DND-41 (cell line): ENCODE results near the gene SNAPC2.
"Not testable (repeated sequence)": the region's sequence is repeated elsewhere in the genome, so short reads cannot be mapped to it uniquely, and the experiment has no call there.

Experiments
- ATAC-seq: fragments of 200-7000 bp; cut with Tn5 transposase; 3 replicates; pipeline ENCODE4 v1.9.1; 2021; ENCODE audit warnings: low read depth; ENCODE audit not compliant: insufficient read depth
- DNase-seq: peaks from one replicate; pipeline ENCODE4 v3.0.0-alpha.2; 2020
- H2AFZ ChIP-seq: 2 replicates; pipeline ENCODE4 v1.6.0; 2012; ENCODE audit warnings: low read depth, low read length
- H3K27ac ChIP-seq: 2 replicates; pipeline ENCODE4 v1.5.1; 2012; ENCODE audit warnings: low read length, inconsistent platforms
- H3K27me3 ChIP-seq: fragments of 200-600 bp; sonication (generic); 2 replicates; pipeline ENCODE4 v1.6.0; 2012; ENCODE audit warnings: low read length, mild to moderate bottlenecking, inconsistent platforms; ENCODE audit not compliant: insufficient read depth, poor library complexity
- H3K36me3 ChIP-seq: 2 replicates; pipeline ENCODE4 v1.5.1; 2012; ENCODE audit warnings: low read length, inconsistent platforms; ENCODE audit not compliant: insufficient read depth
- H3K4me1 ChIP-seq: 2 replicates; pipeline ENCODE4 v1.5.1; 2012; ENCODE audit warnings: mild to moderate bottlenecking, low read length; ENCODE audit not compliant: insufficient read depth
- H3K4me2 ChIP-seq: 2 replicates; pipeline ENCODE4 v1.6.0; 2012; ENCODE audit warnings: mild to moderate bottlenecking, moderate library complexity, low read length, inconsistent platforms; ENCODE audit not compliant: insufficient read depth
- H3K4me3 ChIP-seq, 2 experiments: fragments of 200-600 bp in 1 of 2; shearing (Covaris generic) in 1 of 2; 2 replicates each; pipeline ENCODE4 v1.5.1; 2012 to 2016; ENCODE audit warnings: inconsistent platforms in 2 of 2, low read length in 2 of 2, mild to moderate bottlenecking in 2 of 2, low read depth in 1 of 2, moderate library complexity in 1 of 2
- H3K79me2 ChIP-seq: 2 replicates; pipeline ENCODE4 v1.6.0; 2012; ENCODE audit warnings: low read length, inconsistent platforms; ENCODE audit not compliant: insufficient read depth
- H3K9ac ChIP-seq: 2 replicates; pipeline ENCODE4 v1.6.0; 2012; ENCODE audit warnings: low read depth, mild to moderate bottlenecking, inconsistent platforms, low read length, moderate library complexity
- H3K9me3 ChIP-seq: 2 replicates; pipeline ENCODE4 v1.5.1; 2012; ENCODE audit warnings: low read length, moderate library complexity, mild to moderate bottlenecking, inconsistent platforms; ENCODE audit not compliant: insufficient read depth, severe bottlenecking
- H4K20me1 ChIP-seq: 2 replicates; pipeline ENCODE4 v1.6.0; 2012; ENCODE audit warnings: low read length; ENCODE audit not compliant: insufficient read depth
- CTCF ChIP-seq: IDR thresholded peaks from 2 replicates; pipeline ENCODE4 v1.5.1; 2012; ENCODE audit warnings: borderline replicate concordance, low read length, moderate library complexity, mild to moderate bottlenecking; ENCODE audit not compliant: poor library complexity, severe bottlenecking; ENCODE audit errors: extremely low read depth
- EZH2 ChIP-seq: IDR thresholded peaks from 3 replicates; pipeline ENCODE4 v1.6.1; 2012; ENCODE audit warnings: borderline replicate concordance, low read depth, mild to moderate bottlenecking, moderate library complexity, low read length, inconsistent platforms; ENCODE audit not compliant: severe bottlenecking

SNAPC2 gene

GRCh38 chr19:7916955-7917266 lies 3.2 kb upstream of the SNAPC2 start:
- TF ChIP-seq EZH2: no peak
- no peak for TF ChIP-seq CTCF
- no peak overlapping the region for H3K9ac ChIP-seq
- no peak for DNase-seq

GRCh38 chr19:7917267-7918061 lies 2.7 kb upstream of the SNAPC2 start:
- no peak for DNase-seq
- Histone ChIP-seq H2AFZ (no peak overlapping the region), H3K27me3 (peaks cover 12% of the 10 kb centered on the region), H3K9ac (no peak overlapping the region), H4K20me1 (peaks cover 26% of the 10 kb centered on the region), H3K4me3 (no peak overlapping the region), H3K4me2 (no peak overlapping the region), H3K36me3 (peaks cover 19% of the 10 kb centered on the region), H3K9me3 (no peaks in the 10 kb centered on the region), H3K4me1 (peaks cover 33% of the 10 kb centered on the region), H3K27ac (no peak overlapping the region), H3K79me2 (no peaks in the 10 kb centered on the region)
- ATAC-seq: no peak
- TF ChIP-seq EZH2 (no peak), CTCF (peak; percentile 19)

More at GRCh38 chr19:7916955-7917266, 3.2 kb upstream of the SNAPC2 start:
- Histone ChIP-seq H3K79me2 (no peaks in the 10 kb centered on the region), H2AFZ (no peak overlapping the region), H4K20me1 (peaks cover 28% of the 10 kb centered on the region), H3K4me2 (no peak overlapping the region), H3K4me1 (peaks cover 28% of the 10 kb centered on the region), H3K27me3 (peaks cover 12% of the 10 kb centered on the region), H3K27ac (no peak overlapping the region), H3K9me3 (no peaks in the 10 kb centered on the region), H3K4me3 (no peak overlapping the region), H3K36me3 (peaks cover 17% of the 10 kb centered on the region)
- no peak for ATAC-seq

DNA sequence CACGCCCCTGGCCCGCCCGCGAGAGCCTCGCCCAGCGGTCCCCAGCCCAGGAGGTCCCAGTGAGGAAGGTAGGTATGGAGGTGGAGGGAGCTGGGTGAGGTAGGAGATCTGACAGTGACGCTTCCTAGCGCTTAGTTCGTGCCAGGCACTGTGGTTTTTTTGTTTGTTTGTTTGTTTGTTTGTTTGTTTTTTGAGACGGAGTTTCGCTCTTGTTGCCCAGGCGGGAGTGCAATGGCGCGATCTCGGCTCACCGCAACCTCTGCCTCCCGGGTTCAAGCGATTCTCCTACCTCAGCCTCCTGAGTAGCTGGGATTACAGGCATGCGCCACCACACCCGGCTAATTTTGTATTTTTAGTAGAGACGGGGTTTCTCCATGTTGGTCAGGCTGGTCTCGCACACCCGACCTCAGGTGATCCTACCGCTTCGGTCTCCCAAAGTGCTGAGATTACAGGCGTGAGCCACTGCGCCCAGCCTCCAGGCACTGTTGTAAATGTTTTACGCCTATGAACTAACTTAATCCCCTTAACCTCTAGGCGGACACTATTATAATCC lies 2.0 kb upstream of the SNAPC2 start:
- H2AFZ ChIP-seq, H3K4me3 ChIP-seq, H3K27ac ChIP-seq, ATAC-seq, DNase-seq, H3K4me2 ChIP-seq, H3K9ac ChIP-seq, H3K9me3 ChIP-seq, H3K79me2 ChIP-seq: not testable (repeated sequence)
- Histone ChIP-seq H4K20me1 (peaks cover 26% of the 10 kb centered on the region), H3K36me3 (peaks cover 19% of the 10 kb centered on the region), H3K4me1 (peaks cover 34% of the 10 kb centered on the region), H3K27me3 (peaks cover 12% of the 10 kb centered on the region)

GRCh38 chr19:7918615-7919421 lies 1.3 kb upstream of the SNAPC2 start:
- no peak for TF ChIP-seq EZH2
- no peak for TF ChIP-seq CTCF
- no peak overlapping the region for H2AFZ ChIP-seq
- DNase-seq (no peak), ATAC-seq (no peak)
- no peaks in the 10 kb centered on the region for H3K9me3 ChIP-seq
- H3K4me2 ChIP-seq: peak overlapping the region; percentile 100
- H3K79me2 ChIP-seq: 0 out of 2 replicates have a peak, but pooled peaks cover 2% of the 10 kb centered on the region
- H3K4me1 ChIP-seq: peaks cover 34% of the 10 kb centered on the region
- no peak overlapping the region; a peak in 1 of 4 replicates for H3K4me3 ChIP-seq
- peaks cover 19% of the 10 kb centered on the region for H3K36me3 ChIP-seq
- peak overlapping the region; percentile 79 for H3K9ac ChIP-seq
- H3K27ac ChIP-seq: no peak overlapping the region
- H3K27me3 ChIP-seq: peaks cover 12% of the 10 kb centered on the region
- H4K20me1 ChIP-seq: peaks cover 33% of the 10 kb centered on the region
